Activated T-cell treated with anti-CD3 and anti-CD28 coated beads, Interleukin-2, amount 50 U/mL, for 4 hours (primary cell): Measurements from ENCODE around the gene RIMKLA. TPM values are rescaled to one million over a fixed set of nuclear protein-coding genes. Genes with fewer than 3 reads are reported as not detected.

Experiments used
- ATAC-seq, 2 donors: fragments of 200-7000 bp; cut with Tn5 transposase; one replicate each; pipeline ENCODE4 v1.10.0; 2021
- DNase-seq: peaks from one replicate; pipeline ENCODE4 v3.0.0-alpha.2; 2020
- H3K27me3 Mint-ChIP-seq: one replicate; pipeline ENCODE4 v1.8.0; 2021; ENCODE audit warnings: low read depth, mixed read lengths
- H3K36me3 Mint-ChIP-seq: one replicate; pipeline ENCODE4 v1.8.0; 2022; ENCODE audit warnings: mixed read lengths; ENCODE audit not compliant: insufficient read depth
- H3K4me1 Mint-ChIP-seq: one replicate; pipeline ENCODE4 v1.8.0; 2021; ENCODE audit warnings: low read depth, mixed read lengths
- H3K4me3 Mint-ChIP-seq: one replicate; pipeline ENCODE4 v1.8.0; 2021; ENCODE audit warnings: mild to moderate bottlenecking, moderate library complexity, mixed read lengths
- H3K9me3 Mint-ChIP-seq: one replicate; pipeline ENCODE4 v1.8.0; 2021; ENCODE audit warnings: mixed read lengths
- total RNA-seq, 3 donors: library from RNA; stranded (reverse); gene quantifications; one replicate each; pipeline ENCODE4 v1.2.1, GENCODE V29; 2021

RIMKLA gene
- total RNA-seq, 3 donors from 2014 or later: 0.46 to 0.96 (median 0.95) TPM

DNA sequence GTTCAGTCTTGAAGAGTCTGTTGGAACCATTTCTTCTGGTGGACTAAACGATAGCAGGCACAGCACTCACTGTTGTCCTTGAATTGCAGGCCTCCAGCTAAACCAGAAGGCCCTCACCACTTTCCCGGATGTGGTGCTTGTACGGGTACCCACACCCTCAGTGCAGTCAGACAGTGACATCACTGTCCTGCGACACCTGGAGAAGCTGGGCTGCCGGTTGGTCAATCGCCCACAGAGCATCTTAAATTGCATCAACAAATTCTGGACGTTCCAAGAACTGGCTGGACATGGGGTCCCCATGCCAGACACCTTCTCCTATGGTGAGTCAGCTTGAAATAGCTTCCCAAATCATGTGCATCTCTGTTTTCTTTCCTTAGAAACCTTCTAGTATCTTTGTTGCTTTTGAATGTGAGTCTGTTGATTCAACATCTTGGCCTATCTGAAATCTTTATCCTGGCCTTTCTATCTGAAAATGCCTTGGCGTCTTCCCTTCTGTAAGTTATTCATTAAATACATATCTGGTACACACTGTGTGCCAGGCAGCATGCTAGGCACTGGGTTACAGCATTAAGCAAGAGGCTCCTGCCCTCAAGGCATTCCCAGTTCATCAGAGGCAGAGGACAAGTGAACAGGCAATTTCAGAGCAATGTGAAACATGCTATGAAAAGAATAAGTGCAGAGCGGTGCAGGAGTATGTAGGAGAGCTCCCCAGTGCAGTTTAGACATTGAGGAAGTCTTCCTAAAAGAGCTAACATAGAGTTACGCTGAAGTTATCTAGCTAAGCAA lies 18.9 kb downstream of the RIMKLA start:
- H3K4me3 Mint-ChIP-seq: no peak overlapping the region
- no peak for DNase-seq
- H3K27me3 Mint-ChIP-seq: no peaks in the 10 kb centered on the region
- no peaks in the 10 kb centered on the region for H3K9me3 Mint-ChIP-seq
- no peaks in the 10 kb centered on the region for H3K36me3 Mint-ChIP-seq
- H3K4me1 Mint-ChIP-seq: no peaks in the 10 kb centered on the region
- ATAC-seq: no peak

DNA sequence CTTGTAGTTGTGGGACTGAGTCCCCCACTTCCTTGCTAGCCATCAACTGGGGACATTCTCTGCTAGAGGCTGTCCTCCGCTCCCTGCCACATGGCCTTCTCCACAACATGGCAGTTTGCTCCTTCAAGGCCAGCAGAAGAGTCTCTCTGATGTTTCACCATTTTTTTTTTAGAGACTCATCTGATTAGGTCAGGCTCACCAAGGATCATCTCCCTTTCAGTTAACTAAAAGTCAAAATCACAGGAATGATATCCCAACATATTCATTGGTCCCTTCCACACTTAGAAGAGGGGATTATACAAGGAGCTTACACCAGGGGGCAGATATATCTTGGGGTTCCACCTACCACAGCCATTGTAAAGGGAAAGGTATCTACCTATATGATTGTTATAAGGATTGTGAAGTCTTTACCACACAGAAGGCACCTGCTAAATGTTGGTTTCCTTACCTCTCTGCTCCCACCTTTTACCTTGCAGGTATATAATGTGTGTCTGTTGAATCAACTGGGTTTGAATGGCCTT lies 23.3 kb downstream of the RIMKLA start:
- H3K9me3 Mint-ChIP-seq: no peaks in the 10 kb centered on the region
- DNase-seq (no peak), ATAC-seq (no peak)
- peaks cover 10% of the 10 kb centered on the region for H3K27me3 Mint-ChIP-seq
- no peaks in the 10 kb centered on the region for H3K36me3 Mint-ChIP-seq
- no peak overlapping the region for H3K4me3 Mint-ChIP-seq
- H3K4me1 Mint-ChIP-seq: no peaks in the 10 kb centered on the region

DNA sequence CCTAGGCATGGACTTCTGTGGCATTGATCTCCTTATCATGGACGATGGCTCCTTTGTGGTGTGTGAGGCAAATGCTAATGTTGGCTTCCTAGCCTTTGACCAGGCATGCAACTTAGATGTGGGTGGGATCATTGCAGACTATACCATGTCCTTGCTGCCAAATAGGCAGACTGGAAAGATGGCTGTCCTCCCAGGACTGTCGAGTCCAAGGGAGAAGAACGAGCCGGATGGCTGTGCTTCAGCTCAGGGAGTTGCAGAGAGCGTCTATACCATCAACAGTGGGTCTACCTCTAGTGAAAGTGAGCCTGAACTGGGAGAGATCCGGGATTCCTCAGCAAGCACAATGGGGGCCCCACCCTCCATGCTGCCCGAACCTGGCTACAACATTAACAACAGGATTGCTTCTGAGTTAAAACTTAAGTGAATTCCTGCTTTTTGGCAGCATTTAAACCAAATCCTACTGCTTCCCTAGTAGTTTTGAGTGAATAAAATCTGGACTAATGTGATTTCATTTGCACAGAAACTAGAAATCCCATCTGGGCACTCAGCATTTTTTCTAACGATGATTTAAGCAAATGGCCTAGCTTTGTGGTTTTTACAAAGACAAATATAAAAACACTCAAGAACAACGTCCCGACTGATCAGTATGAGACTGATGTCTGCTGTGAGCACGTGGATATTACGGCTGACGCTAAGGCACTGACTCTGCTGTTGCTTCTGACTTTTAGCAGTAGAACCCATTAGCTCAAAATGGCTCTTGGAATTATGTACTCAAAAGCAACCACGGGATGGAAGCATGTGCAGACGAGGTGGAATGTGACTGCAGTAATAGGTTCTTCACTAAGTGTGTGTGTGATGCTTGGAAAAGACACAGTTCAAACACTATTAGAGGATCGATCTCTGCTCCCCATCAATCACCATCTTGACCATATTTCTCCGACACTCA lies 34.2 kb downstream of the RIMKLA start:
- Mint-ChIP-seq H3K4me3 (no peak overlapping the region), H3K36me3 (no peaks in the 10 kb centered on the region), H3K4me1 (no peaks in the 10 kb centered on the region), H3K27me3 (peaks cover 1% of the 10 kb centered on the region), H3K9me3 (no peaks in the 10 kb centered on the region)
- ATAC-seq: no peak
- DNase-seq: no peak

DNA sequence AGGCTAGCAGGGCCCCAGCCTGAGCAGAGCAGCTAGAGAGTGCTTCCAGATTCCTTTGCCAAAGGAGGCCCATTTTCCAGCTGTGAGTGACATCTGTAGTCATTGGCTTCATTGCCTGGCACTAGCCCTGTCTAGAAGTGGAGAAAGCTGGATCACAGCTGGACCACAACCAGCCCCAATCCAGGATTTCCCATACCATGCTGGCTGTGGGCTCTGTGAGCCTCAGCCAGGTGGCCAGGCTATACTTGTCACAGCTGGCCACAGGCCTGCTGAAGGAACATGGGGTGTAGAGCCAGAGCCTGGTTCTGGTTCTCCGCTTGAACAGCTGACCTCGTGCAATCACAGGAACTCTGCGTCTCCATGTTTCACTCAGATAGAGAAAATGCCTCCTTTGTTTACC lies 36.6 kb downstream of the RIMKLA start:
- H3K4me3 Mint-ChIP-seq: no peak overlapping the region
- no peak for ATAC-seq
- no peaks in the 10 kb centered on the region for H3K4me1 Mint-ChIP-seq

DNA sequence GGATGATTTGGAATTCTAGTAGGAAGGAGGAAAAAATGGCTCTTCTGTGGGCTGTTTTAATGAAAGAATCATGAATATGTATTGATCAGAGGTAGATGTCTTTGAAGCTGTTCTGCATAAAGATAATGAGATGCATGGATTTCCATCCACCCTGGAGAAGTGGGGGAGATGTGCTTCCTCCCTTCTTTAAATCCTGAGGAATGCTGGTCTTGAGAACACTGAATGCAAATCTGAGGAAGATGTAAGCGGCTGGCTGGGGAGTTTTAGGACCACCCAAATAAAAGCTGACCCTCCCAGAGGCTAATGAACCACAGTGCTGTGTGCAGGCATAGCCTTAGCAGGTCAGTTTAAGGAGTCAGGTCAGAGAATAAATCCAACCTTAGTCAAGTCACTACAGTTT lies 37.9 kb downstream of the RIMKLA start:
- Mint-ChIP-seq H3K9me3 (no peaks in the 10 kb centered on the region), H3K36me3 (no peaks in the 10 kb centered on the region), H3K4me1 (no peaks in the 10 kb centered on the region), H3K27me3 (peaks cover 4% of the 10 kb centered on the region), H3K4me3 (no peak overlapping the region)
- DNase-seq: no peak
- no peak for ATAC-seq

More for the DNA sequence above, 36.6 kb downstream of the RIMKLA start:
- H3K9me3 Mint-ChIP-seq: no peaks in the 10 kb centered on the region
- no peak for DNase-seq
- H3K27me3 Mint-ChIP-seq: peaks cover 4% of the 10 kb centered on the region
- no peaks in the 10 kb centered on the region for H3K36me3 Mint-ChIP-seq

DNA sequence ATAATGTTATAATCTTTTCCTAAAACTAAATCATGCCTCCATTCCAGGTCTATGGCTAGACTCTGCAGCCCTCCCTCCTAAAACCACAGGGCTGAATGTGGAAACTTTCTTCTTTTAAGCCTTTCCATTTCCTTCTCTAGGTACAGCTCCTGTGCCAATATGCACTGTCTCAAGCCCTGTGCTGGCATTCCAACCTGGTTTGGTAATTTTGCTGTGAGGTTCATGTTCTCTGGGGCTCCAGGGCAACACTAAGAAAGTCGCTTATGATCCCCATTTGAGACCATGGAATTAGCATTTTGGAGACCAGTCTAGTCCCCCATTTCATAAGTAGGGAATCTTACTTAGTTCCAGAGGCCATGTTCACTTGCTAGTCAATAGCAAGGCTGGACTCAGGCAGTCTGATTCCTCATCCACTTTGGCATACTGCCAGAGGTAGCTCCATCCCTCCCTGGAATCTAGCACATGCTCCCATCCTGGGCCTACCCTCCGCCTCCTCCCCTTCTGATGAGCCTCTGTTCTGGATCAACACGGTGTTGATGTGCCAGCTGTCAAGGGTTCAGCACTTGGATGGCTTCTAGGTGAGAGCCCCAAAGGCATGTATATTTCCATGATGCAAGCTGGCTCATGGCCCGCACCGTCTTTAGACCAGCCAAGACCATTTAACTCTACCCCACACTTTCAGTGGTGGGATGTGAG lies 38.7 kb downstream of the RIMKLA start:
- DNase-seq (no peak), ATAC-seq (no peak)
- Mint-ChIP-seq H3K9me3 (no peaks in the 10 kb centered on the region), H3K4me1 (no peaks in the 10 kb centered on the region), H3K36me3 (no peaks in the 10 kb centered on the region), H3K4me3 (no peak overlapping the region), H3K27me3 (peaks cover 4% of the 10 kb centered on the region)

DNA sequence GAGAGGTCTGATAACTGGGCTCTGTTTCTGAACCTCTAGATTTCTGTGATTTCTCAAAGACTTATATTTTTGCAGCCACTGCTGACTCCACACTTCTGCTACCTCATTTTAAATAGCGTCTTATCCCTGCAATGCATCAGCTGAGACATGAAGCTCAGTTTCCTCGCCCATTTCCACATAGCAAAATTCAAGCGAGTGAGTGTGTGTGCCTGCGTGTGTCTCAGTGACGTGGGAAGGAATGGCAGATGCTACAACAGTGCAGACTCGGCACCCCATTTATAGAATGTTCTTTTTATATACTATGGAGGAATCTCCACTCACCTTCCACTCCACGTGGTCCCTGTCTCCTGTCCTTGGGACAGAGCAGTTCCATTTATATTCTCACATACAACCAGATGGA lies 39.5 kb downstream of the RIMKLA start:
- Mint-ChIP-seq H3K27me3 (peaks cover 8% of the 10 kb centered on the region), H3K4me1 (no peaks in the 10 kb centered on the region), H3K9me3 (no peaks in the 10 kb centered on the region), H3K36me3 (no peaks in the 10 kb centered on the region), H3K4me3 (no peak overlapping the region)
- no peak for DNase-seq
- ATAC-seq: no peak

DNA sequence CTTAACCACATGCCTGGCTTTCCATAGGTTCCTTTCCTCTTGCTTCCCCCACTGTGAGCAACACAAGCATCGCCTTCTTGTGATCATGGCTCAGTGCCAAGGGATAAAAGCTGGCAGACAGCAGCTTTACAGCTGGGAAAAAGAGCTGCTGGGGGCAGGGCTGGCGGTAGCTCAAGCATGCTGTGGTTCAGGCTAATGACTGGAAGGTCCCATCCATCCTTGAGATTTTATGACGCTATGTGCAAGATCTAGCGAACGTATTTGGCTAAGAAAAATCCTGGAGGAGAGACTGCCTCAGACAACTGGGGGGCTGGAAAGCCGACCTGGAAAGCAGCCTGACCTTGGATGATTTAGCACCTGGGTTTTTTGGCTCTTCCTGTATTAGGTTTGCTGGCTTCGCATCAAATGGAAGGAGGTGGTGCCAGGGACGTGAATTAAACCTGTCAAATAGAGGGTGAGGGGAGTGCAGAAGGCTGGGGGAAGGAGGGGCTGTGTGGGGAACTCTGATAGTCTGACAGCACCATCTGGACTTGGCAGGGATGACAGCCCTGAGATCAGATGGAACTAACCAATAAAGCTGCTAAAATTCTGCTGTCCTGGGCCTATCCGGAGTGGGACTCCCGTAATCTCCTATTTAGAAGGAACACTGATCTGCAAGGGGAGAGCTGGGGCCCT lies 40.5 kb downstream of the RIMKLA start:
- Mint-ChIP-seq H3K27me3 (peaks cover 11% of the 10 kb centered on the region), H3K4me1 (no peaks in the 10 kb centered on the region), H3K9me3 (no peaks in the 10 kb centered on the region), H3K4me3 (no peak overlapping the region), H3K36me3 (no peaks in the 10 kb centered on the region)
- ATAC-seq (no peak), DNase-seq (no peak)

DNA sequence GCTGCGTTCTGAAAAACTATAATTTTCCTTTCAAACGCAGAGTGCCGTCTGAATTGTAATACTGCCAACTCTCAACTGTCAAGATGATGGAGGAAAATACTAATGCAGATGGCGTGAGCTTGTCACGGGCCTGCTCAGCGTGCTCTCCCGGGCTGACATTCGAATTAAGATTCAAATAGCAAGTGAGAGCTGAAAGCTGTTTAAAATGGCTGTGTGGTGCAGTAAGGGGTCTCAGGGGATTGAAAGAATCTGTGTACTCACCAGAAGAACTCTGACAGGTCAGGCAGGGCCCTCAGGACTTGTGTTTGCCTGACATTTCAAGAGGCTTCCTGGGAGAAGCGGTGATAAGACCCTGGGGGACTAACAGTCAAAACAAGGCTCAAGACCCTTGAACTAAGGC lies 42.1 kb downstream of the RIMKLA start:
- Mint-ChIP-seq H3K36me3 (no peaks in the 10 kb centered on the region), H3K27me3 (peaks cover 11% of the 10 kb centered on the region), H3K9me3 (no peaks in the 10 kb centered on the region), H3K4me3 (no peak overlapping the region), H3K4me1 (no peaks in the 10 kb centered on the region)
- no peak for DNase-seq
- no peak for ATAC-seq

DNA sequence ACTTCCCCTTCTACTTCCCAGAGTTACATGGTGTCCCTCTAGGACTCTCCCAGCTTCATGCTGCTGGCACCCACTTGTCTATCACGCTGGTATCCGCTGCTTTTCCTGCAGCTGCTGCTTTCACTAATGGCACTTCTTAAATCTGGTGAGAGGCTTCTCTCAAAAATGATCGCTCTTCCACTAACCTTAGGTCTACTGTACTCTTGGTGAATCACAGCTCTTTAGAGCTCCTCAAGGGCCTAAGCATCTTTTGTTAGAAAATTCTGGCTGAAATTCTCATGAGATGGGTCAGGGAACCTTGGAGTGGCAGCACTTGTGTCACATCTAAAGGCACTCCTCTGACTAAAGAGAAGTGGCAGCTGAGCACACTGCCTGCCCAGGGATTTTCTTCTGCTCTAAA lies 43.1 kb downstream of the RIMKLA start:
- no peak for ATAC-seq
- no peak for DNase-seq
- Mint-ChIP-seq H3K27me3 (peaks cover 11% of the 10 kb centered on the region), H3K4me1 (no peaks in the 10 kb centered on the region), H3K9me3 (no peaks in the 10 kb centered on the region), H3K4me3 (no peak overlapping the region), H3K36me3 (no peaks in the 10 kb centered on the region)

DNA sequence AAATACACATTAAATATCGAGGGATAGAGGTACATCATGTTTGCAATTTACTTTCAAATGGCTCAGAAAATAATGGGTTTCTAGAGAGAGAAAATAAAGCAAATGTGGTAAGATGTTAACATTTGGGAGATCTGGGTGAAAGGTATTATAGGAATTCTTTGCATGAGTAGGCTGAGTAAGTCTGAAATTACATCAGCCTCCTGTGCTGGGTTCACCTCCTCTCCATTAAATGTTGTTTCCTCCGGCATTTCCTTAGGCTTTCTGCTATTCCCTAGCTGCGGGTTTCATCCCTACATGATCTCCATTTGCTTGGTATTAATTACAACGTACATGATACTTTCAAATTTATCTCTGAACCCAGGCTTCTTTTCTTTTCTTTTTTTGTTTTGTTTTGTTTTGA lies 43.6 kb downstream of the RIMKLA start:
- no peak for ATAC-seq
- Mint-ChIP-seq H3K36me3 (no peaks in the 10 kb centered on the region), H3K9me3 (no peaks in the 10 kb centered on the region)

DNA sequence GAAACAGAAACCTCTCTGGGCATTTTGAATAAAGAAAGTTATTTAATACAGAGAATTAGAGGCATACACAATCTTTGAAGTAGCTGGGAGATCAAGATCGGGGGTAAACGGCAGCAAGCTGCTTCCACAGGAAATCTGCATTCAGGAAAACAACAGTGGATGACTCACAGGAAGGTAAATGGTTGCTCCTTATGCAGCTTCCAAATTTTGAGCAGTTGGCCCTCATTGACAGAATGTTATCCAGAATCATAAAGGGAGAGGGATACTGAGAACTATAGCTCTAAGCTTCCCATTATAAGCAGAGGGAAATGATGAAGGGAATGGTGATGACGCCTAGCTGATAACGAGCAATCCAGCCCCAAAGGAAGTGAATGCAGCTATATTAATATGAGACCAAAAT lies 46.6 kb downstream of the RIMKLA start:
- H3K27me3 Mint-ChIP-seq: peaks cover 8% of the 10 kb centered on the region
- DNase-seq (no peak), ATAC-seq (no peak)
- no peak overlapping the region for H3K4me3 Mint-ChIP-seq
- no peaks in the 10 kb centered on the region for H3K4me1 Mint-ChIP-seq
- H3K36me3 Mint-ChIP-seq: no peaks in the 10 kb centered on the region
- H3K9me3 Mint-ChIP-seq: no peaks in the 10 kb centered on the region

More for the DNA sequence above, 43.6 kb downstream of the RIMKLA start:
- Mint-ChIP-seq H3K4me1 (no peaks in the 10 kb centered on the region), H3K4me3 (no peak overlapping the region), H3K27me3 (peaks cover 11% of the 10 kb centered on the region)
- DNase-seq: no peak

DNA sequence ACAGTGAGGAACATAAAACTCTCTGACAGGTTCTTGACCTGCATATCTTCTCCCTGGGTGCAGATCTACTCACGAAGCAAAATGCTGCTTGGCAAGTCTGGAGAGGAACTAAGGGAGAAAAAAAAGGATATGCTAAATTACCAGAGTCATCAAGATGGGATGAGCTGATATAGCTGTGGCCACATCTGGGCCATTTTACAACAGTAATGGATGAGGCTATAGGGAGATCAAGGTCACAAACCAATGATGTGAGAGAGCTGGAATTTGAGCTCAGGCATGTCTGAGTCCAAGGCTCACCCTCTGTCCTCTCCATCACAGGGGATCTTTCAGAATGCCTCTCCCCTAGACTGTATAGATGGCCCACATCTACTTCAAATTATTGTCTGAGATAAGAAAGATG lies 49.0 kb downstream of the RIMKLA start:
- peaks cover 8% of the 10 kb centered on the region for H3K27me3 Mint-ChIP-seq
- no peak overlapping the region for H3K4me3 Mint-ChIP-seq
- H3K9me3 Mint-ChIP-seq: no peaks in the 10 kb centered on the region
- ATAC-seq: no peak
- no peaks in the 10 kb centered on the region for H3K4me1 Mint-ChIP-seq
- no peak for DNase-seq
- no peaks in the 10 kb centered on the region for H3K36me3 Mint-ChIP-seq
